ENCODE measurements around the gene C3orf70. TPM values are rescaled to one million over a fixed set of nuclear protein-coding genes. Genes with fewer than 3 reads are reported as not detected.
A peak's percentile ranks its signal among the peaks of the same experiment; 100 is the strongest.

C3orf70 gene
- total RNA-seq, 1 donor from 2014 or later, result 2.6 TPM

DNA sequence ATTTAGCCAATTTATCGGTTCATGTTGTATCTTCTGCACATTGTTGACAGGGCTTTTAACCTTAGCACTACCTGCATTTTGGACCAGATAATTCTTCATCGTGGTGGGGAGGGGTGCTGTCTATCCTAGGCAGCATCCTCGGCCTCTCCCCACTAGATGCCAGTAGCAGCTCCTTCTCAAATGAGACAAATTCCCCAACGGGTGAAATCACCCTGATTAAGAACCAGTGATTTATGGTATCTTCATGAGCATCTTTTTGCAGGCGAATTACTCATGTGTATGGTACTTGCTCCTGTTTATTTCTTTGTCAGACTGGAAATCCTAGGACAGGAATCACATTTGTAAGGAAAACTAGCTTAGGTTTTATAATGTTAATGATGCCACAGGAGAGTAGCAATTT is 68.0 kb downstream of the C3orf70 start:
- no peak for DNase-seq

DNA sequence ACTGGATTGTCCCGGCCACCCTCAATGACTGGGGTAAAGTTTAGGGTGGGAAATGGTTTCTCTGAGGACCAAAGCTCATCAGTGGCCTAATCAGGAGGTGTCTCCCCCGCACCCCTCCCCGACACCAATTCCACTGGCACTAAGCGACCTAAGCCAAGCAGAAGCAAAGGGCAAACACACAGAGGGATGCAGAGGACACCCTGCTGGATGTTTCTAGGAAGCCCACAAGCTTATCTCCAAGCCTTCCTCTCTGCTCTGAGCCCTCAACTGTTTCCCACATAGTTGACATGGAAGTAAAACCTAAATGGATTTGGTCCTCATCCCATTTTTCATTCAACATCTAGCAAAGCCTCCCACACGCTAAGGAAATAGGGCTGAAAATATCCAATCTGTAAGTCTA is 68.5 kb downstream of the C3orf70 start:
- DNase-seq, result no peak

DNA sequence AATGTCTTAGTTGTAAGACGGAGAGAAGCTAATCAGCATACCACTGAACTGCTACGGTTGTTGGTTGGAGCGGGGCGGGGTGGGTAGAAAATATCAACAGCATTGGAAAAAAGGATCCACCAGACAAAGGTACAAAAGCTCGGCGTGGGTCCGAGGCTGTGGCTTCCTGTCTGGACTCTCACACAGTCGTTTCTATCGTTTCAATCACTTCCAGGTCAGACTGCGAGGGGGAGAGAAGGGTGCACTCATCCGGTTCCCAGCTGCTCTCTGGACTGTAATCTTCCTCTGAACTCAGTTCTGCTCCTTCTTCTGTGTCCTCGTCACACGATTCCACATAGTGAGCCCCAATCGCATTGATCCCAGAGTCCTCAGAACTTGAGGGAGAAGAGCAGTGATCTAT is 70.0 kb downstream of the C3orf70 start:
- DNase-seq, result no peak

DNA sequence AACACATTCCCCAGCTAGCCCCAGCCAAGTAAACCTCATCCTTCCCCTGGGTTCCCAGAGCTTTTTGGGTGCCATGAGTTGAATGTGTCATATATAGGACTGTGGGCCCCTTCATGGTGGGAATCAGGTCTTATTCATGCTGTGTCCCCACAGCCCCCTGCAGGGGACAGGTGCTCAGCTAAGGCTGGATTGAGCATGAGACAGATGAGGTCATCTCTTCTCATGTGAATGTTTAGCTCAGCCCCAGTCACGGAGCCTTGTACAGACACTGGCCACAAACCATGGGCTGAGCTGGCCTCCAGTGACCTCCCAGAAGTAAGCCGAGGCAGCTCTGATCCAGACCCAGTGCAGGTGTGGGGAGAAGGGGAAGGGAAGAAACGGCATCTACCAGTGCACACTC is 70.7 kb downstream of the C3orf70 start:
- DNase-seq, result no peak

DNA sequence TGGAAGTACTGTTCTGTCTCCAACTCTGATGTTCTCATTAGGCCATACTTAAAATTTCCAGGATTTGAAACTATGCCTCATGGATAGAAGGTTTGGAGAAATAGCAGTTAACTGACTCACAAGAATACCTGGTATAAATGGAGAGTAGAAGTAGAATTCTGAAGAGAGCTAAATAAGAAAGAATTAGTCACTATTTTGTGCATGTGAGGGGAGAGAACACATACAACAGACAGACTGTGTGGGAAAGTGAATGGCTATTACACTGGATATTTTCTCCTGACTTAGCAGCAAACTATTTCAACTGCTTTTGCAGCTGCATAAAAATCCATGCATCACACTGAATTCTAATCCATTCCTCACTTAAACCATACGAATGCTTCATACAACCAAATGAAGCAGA is 71.3 kb downstream of the C3orf70 start:
- no peak for DNase-seq

DNA sequence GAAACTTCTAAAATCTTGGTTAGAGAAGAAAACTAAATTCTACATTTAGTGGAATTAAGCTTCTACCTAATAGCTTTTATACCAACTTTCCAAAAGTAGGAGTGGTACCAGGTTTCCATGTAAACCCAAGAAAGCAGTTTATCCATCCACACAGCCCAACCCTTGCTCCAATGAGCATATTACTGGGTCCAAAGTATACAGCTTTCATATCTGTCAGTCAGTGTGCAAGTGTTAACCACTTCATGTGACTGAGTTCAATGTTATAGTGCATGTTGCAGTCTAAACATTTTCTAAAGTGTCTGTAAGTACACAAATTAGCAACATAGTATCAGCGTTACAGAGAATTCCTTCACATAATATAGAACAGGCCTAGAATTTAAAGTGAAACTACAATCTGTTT is 73.2 kb downstream of the C3orf70 start:
- DNase-seq, result no peak

DNA sequence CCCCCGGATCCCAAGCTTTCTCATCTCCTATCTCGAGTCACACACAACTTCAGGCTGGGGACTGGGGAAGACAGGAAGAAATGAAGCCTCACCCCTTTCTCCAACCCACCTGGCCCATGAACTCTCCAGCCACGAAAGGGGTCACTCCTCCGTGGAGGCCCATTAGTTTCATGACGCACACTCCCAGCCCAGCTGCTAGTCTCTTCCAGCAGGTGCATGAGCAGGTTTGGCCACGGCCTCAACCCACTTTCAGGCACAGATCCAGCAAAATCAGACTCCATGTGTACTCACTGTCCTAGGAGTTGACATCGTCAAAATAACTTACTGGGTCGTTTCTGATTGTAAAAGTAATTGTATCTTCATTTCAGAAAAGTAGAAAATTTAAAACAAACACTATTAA is 76.6 kb downstream of the C3orf70 start:
- DNase-seq, result no peak

DNA sequence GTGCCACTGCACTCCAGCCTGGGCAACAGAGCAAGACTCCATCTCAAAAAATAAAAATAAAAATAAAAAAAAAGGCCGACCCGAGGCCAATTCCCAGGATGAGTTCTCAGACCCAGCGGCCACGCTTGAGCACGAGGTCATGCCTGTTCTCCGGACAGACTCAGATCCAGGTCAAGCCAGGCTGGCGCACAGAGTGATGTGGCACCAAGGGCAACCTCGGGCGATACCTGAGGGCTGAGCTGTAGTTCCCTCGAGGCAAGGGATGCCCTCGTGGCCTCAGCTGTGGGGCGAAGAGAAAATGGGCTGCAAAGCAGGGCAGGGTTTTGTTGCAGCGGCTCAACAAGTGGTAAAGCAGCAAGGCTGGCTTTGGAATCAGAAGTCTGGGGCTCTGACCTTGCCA is 77.3 kb downstream of the C3orf70 start:
- no peak for DNase-seq

DNA sequence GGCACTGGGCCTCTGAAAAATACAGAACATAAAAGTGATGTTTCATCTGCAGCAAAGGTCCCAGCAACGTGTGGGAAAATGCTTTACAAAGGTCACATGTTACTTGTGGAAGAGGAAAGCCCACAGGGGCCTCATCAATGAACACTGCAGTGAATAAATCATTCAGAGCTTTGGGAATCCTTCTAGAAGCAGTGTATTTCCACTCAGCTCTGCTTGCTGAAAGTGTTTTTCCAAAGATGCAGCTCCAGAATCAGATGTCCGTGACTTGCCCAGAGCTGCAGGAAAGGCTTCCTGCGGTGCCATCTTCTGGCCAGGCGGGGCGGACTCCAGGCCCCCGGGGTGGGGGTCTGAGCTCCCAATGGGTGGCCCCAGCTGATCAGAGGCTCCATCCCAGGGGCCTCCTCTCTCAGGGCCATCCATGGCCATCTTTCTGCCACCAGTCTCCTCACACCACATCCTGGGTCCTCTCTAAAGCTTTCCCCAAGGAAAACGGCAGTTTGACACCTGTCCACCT is 81.5 kb downstream of the C3orf70 start:
- DNase-seq, result peak; percentile 36

DNA sequence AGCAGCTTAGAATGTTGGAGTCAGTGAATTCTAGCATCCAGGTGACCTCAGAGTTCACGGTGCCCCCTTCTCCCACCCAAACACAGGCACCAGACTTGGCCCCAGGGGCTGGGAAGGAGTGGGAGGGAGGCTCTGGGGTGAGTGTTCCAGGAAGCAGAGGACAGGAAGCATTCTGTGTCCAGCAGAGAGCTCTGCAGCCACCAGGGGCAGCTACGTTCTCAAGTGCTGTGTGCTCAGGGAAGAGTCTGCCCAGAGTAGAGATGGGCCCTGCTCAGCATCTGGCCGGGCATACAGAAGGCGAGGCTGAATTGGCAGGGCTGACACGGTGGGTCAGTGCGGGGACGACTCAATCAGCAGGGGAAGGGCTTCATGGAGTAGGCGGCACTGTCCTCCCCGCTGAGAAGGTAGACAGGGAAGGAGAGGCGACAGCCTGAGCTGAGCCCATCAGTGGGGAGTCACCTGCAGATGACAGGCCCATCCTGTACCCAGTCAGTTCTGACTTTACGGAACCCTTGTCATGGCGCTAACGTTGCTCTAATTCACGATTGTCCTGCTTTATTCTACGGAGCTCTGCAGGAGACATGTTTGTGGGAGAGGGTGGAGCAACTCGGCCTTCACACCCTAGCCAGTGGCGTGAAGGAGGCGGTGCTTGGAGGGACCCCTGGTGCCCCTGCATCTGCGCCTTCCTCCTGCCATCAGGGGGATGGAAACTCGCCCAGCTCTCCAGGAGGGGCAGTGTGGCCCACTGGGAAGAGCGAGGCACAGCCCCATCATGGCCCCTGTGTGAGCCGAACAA is 82.2 kb downstream of the C3orf70 start:
- DNase-seq, result peak; percentile 54

DNA sequence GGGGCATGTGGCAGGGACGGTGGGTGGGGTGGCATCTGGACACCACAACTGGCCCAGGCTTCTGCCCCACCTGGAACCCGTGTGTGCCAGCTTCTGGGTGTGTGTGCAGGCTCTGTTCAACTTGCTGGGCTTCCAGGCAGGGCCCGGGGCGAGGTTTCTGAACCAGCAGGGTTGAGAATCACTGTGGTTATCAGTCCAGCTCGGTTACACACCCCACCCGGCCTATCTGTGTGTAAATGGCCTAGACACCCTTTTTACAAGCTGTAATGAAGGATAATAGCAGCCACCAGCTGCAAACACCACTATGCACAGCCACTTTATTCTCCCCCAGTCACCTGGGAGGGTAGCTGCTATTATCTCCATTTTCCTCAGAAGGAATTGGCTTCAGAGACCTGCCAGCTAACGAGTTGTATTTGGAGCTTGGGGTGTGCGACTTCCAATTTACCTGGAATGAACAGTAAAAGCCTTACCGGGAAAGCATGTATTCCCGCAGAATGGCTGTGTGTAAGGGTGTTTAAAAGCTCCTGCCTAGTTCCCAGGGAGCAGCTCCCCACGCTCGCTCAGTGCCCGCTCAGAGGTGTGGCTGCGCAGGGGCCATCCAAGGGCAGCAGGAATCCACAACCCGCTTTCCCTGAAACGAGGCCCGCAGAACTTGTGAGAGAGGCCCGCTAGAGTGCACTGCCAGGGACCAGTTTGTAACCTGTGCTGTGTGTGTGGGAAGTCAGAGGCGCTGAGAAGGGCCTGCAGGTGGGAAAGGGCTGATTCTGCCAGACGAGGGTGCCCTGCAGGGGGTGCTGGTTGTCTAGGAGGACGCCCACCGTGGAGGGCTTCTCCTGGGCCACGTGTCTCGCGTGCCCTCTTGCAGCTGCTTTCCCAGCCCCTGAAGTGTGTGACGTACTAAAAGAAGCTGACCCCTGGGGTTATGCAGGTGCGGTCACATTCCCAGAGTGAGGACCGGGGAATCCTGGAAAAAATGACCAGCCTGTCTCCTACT is 83.5 kb downstream of the C3orf70 start:
- no peak for DNase-seq

DNA sequence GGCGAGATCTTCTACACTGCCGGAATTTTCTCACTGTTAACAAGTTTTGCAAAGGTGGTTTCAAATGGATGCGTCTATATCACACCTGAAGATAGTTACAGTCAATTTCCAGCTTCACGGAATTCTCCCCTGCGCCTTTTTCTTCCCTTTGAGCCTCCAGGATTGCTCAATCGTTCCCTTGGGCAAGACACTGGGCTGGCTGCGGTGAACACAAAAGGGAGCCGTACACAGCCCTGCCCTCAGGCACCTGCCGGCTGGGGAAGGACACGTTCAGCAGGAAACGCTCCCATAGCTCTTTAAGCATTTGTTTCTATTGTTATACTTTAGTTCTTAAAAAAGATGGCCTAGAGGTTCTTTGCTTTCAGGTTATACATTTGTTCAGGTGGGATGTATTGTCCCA is 85.7 kb downstream of the C3orf70 start:
- DNase-seq, result no peak

DNA sequence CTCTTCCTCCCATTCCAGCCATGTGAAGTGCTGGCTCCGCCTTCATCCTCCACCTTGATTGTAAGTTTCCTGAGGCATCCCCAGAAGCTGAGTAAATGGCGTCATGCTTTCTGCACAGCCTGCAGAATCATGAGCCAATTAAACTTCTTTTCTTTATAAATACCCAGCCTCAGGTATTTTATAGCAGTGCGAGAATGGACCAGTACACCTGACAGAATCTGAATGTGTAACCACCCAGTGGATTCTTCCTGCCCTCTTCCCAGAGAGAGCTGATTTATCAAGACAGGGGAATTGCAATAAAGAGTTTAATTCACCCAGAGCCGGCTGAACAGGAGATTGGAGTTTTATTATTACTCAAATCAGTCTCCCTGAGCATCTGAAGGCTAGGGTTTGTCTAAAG is 86.6 kb downstream of the C3orf70 start:
- DNase-seq, result no peak

DNA sequence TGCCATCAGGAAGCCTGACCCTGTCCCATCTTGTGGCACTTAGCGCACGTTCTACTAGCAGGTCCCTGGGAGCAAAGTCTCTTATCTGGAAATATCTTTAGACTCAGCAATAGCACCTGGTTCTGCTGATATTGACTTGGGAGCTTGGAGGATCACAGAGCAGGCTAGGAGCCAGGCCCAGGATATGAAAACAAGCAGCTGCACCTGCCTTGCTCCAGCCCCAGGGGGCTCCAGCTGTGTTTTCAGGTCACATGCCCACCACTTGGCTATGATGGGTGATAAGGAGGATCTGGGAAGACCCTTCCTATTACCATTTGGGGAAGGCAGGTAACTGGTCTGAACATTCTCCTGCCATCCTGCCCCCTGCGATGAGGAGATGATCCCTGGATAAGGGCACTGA is 87.8 kb downstream of the C3orf70 start:
- no peak for DNase-seq

DNA sequence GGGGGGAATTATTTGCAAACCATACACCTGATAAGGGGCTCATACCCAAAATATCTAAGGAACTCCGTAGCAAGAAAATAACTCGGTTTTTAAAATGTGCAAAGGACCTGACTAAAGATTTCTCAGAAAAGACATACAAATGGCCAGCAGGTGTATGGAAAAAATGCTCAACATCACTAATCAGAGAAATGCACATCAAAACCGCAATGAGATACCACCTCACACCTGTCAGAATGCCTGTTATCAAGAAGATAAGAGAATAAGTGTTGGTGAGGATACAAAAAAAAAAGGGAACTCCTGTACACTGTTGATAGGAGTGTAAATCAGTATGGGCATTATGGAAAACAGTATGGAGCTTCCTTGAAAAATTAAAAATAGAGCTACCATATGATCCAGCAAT is 89.4 kb downstream of the C3orf70 start:
- no peak for DNase-seq

DNA sequence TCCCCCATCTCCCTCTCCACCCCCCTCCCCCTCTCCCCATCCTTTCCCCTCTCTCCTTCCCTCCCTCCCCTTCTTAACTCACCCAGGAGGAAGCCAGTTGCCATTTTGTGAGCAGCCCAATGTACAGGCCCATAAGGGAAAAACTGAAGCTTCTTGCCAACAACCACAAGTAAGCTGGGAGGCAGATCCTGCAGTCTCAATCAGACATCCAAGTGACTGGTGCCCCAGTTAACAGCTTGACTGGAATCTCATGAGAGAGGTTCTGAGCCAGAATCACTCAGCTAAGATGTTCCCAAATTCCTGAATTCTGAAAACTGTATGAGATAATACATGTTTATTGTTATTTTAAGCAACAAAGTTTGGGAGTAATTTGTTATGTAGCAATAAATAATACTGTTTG is 90.7 kb downstream of the C3orf70 start:
- no peak for DNase-seq

DNA sequence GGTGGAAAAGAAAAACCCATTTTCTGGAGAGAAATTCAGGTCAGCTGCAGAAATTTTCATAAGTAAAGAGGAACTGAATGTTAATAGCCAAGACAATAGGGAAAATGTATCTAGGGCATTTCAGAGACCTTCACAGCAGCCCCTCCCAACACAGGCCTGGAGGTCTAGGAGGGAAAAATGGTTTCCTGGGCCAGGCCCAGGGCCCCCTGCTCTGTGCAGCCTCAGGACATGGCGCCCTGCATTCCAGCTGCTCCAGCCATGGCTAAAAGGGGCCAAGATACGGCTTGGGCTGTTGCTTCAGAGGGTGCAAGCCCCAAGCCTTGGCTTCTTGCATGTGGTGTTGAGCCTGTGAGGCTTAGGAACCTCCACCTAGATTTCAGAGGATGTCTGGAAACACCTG is 92.2 kb downstream of the C3orf70 start:
- no peak for DNase-seq

DNA sequence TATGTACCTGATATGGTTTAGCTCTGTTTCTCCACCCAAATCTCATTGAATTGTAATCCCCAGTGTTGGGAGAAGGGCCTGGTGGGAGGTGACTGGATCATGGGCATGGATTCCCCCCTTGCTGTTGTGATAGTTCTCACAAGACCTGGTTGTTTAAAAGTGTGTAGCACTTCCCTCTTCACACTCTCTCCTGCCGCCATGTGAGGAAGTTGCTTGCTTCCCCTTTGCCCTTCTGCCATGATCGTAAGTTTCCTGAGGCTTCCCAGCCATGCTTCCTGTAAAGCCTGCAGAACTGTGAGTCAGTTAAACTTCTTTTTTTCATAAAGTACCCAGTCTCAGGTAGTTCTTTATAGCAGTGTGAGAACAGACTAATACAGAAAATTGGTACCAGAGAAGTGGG is 93.1 kb downstream of the C3orf70 start:
- peak; percentile 24 for DNase-seq

DNA sequence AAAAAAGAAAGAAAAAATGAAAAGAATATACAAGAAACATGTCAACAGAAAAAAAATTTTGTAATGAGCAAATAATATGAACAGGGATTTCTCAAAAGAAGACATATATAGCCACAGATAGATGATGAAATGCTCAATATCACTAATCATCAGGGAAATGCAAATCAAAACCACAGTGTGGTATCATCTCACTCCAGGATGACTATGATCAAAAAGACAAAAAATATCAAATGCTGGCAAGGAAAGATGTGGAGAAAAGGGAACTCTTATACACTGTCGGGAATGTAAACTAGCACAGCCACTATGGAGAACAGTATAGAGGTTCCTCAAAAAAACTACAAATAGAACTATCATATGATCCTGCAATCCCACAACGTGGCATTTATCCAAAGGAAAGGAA is 94.1 kb downstream of the C3orf70 start:
- no peak for DNase-seq

DNA sequence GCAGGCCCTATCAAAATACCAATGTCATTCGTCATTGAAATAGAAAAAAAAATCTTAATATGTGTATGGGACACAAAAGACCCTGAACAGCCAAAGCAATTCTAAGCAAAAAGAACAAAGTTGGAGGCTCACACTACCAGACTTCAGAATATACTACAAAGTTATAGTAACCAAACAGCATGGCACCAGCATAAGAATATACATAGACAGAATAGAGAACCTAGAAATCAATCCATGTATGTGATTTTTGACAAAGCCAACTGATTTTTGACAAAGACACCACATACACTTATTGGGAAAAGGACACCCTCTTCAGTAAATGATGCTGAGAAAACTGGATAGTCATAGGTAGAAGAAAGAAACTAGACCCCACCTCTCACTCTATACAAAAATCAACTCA is 95.0 kb downstream of the C3orf70 start:
- DNase-seq, result no peak

DNA sequence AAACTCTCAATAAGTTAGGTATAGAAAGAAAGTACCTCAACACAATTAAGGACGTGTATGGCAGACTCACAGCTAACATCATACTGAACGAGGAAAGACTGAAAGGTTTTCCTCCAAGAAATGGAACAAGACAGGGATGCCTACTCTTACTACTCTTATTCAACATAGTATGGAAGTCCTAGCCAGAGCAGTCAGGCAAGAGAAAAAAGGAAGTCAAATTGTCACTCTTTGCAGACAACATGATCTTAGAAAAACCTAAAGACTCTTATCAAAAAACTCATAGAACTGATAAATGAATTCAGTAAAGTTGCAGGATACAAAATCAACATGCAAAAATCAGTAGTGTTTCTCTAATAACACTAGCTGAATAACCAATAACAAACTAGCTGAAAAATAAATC is 96.0 kb downstream of the C3orf70 start:
- DNase-seq, result no peak

DNA sequence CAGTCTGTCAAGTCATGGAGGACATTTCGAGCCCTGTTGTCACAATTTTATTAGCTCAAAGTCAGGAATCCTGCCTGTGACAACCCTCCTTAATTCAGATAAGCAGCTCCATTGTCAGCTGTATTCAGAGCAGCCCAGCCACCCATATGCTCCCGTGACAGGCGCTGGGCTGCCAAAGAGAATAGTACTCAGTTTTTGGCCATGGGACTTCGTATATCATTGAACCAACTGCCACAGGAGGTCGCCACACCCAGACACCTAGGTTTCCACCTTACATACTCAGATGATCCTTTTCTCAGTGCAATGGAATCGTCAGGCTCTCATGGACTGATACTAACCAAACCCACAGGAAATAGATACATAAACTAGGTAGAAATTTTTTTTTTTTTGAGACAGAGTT is 100.2 kb downstream of the C3orf70 start:
- DNase-seq, result no peak

DNA sequence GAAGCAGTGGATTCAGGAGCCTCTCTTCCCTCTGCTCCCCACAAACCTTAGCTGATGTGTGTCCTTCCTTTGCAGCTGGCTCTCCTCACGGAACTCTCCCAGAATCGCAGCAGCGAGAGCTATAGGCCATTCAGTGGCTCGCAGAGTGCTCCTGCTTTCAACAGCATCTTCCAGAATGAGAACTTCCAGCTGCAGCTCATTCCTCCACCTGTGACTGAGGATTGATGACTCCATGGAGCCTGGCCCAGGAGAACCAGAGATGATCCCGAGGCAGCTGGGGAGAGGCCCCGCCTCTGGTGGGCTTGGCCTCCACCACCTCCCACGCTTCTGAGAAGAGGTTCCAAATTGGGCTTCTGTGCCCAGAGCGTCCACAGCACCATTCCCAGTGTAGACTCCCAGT is 101.1 kb downstream of the C3orf70 start:
- no peak for DNase-seq

DNA sequence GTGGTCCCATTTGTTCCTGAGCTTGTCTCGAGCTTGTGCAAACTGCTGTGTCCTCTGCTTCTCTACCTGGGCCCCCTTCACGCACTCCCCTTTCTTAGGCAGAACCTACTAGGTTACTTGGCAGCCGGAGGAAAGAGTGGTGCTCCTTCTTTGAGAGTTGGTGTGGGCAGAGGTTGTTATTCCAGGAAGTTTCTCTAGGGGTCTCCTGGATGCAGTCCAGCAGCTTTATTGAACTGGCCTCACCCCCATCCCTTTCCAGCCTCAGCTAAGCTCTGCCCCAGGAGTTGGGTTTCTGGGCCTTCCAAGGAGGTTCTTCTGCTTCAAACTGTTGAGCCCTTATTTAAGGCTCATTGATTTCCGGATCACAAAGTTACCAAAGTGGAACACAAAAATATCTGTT is 103.2 kb downstream of the C3orf70 start:
- no peak for DNase-seq

All from dermis blood vessel endothelial cell (primary cell).